Measurements from ENCODE around the gene FOXO6.

The FOXO6 gene

DNA sequence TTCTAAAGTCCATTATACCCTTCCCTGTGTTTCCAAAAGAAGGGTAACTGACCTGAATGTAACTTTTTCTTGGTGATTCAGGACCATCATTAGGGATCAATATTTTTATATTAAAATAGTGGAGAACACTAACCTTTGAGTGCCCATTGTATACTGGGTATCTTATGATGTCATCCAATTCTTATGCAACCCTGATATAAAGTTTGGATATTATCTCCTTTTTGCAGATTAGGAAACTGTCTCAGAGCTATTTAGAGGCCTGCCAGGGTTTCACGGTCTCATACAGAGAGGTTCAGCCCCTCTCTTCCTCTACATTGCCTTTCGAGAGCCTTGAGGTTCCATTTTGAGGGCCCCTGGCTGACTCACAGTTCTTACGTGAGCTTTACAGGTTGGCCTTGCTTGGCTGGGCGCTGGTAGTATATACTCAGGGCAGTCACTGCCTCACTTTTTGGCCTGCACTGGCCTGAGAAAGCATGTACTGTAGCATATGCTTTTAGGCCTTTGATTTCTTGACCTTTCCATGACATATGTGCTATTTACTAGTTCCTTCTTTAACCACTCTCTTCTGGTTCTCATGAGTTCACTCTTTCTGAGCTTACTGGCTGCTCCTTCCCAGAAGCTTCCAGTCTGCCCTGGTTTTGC, 15.7 kb upstream of the FOXO6 start:
- Histone ChIP-seq H3K4me2 (ENCODE audit: low read length) (no peak overlapping the region), H3K4me3 (ENCODE audit: low read length) (no peak overlapping the region), H3K27me3 (ENCODE audit: low read depth, low read length) (no peaks in the 10 kb centered on the region), H3K4me1 (ENCODE audit: low read length) (no peaks in the 10 kb centered on the region), H3K9ac (ENCODE audit: low read length) (no peak overlapping the region), H3K9me3 (ENCODE audit: insufficient read depth, low read length) (no peaks in the 10 kb centered on the region), H2AFZ (ENCODE audit: low read depth, low read length) (no peak overlapping the region), H4K20me1 (ENCODE audit: insufficient read depth, low read length) (no peaks in the 10 kb centered on the region), H3K27ac (ENCODE audit: low read length) (no peak overlapping the region), H3K79me2 (ENCODE audit: low read length) (no peaks in the 10 kb centered on the region), H3K36me3 (replicated peaks; ENCODE audit: low read depth, low read length) (no peaks in the 10 kb centered on the region)
- TF ChIP-seq EZH2phosphoT487 (IDR thresholded peaks at IDR 0.05; ENCODE audit: low read depth) (no peak), CTCF (IDR thresholded peaks at IDR 0.05; ENCODE audit: low read depth, low read length) (no peak)

GRCh38 chr1:41347276-41347675, 14.0 kb upstream of the FOXO6 start:
- Histone ChIP-seq H3K4me2 (ENCODE audit: low read length) (no peak overlapping the region), H3K9me3 (ENCODE audit: insufficient read depth, low read length) (no peaks in the 10 kb centered on the region), H3K4me3 (ENCODE audit: low read length) (no peak overlapping the region), H4K20me1 (ENCODE audit: insufficient read depth, low read length) (no peaks in the 10 kb centered on the region), H3K27ac (ENCODE audit: low read length) (no peak overlapping the region), H3K27me3 (ENCODE audit: low read depth, low read length) (no peaks in the 10 kb centered on the region), H2AFZ (ENCODE audit: low read depth, low read length) (no peak overlapping the region), H3K4me1 (ENCODE audit: low read length) (no peaks in the 10 kb centered on the region), H3K36me3 (replicated peaks; ENCODE audit: low read depth, low read length) (no peaks in the 10 kb centered on the region), H3K9ac (ENCODE audit: low read length) (no peak overlapping the region), H3K79me2 (ENCODE audit: low read length) (no peaks in the 10 kb centered on the region)
- no peak for TF ChIP-seq CTCF (IDR thresholded peaks at IDR 0.05; ENCODE audit: low read depth, low read length)
- no peak for TF ChIP-seq EZH2phosphoT487 (IDR thresholded peaks at IDR 0.05; ENCODE audit: low read depth)

DNA sequence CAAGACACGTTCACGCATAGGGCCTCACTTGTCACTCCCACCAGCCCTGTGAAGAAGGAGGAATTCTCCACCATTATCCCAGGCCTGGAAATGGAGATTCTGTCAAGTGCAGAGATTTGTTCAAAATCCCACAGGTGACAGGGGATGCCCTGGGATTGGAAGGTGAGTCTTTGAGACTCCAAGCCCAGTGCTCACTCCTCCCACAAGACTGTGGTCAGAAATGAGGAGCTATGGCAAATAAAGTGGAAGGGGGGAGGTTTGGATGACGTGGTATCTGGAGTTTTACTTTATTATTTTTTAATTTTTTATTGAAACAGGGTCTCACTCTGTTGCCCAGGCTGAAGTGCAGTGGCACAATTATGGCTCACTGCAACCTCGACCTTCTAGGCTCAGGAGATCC, 12.8 kb upstream of the FOXO6 start:
- H3K79me2 ChIP-seq (ENCODE audit: low read length): no peaks in the 10 kb centered on the region
- no peak overlapping the region for H3K27ac ChIP-seq (ENCODE audit: low read length)
- no peaks in the 10 kb centered on the region for H3K36me3 ChIP-seq (replicated peaks; ENCODE audit: low read depth, low read length)
- H4K20me1 ChIP-seq (ENCODE audit: insufficient read depth, low read length): no peaks in the 10 kb centered on the region
- H3K27me3 ChIP-seq (ENCODE audit: low read depth, low read length): no peaks in the 10 kb centered on the region
- no peak overlapping the region for H2AFZ ChIP-seq (ENCODE audit: low read depth, low read length)
- no peak overlapping the region for H3K4me3 ChIP-seq (ENCODE audit: low read length)
- H3K9me3 ChIP-seq (ENCODE audit: insufficient read depth, low read length): no peaks in the 10 kb centered on the region
- no peak overlapping the region for H3K9ac ChIP-seq (ENCODE audit: low read length)
- no peak overlapping the region for H3K4me2 ChIP-seq (ENCODE audit: low read length)
- H3K4me1 ChIP-seq (ENCODE audit: low read length): no peaks in the 10 kb centered on the region
- TF ChIP-seq EZH2phosphoT487 (IDR thresholded peaks at IDR 0.05; ENCODE audit: low read depth) (no peak), CTCF (IDR thresholded peaks at IDR 0.05; ENCODE audit: low read depth, low read length) (no peak)

GRCh38 chr1:41349361-41350054, 11.7 kb upstream of the FOXO6 start:
- Histone ChIP-seq H4K20me1 (ENCODE audit: insufficient read depth, low read length) (no peaks in the 10 kb centered on the region), H3K4me2 (ENCODE audit: low read length) (no peak overlapping the region), H3K9ac (ENCODE audit: low read length) (no peak overlapping the region), H3K9me3 (ENCODE audit: insufficient read depth, low read length) (no peaks in the 10 kb centered on the region), H2AFZ (ENCODE audit: low read depth, low read length) (no peak overlapping the region), H3K27me3 (ENCODE audit: low read depth, low read length) (no peaks in the 10 kb centered on the region), H3K79me2 (ENCODE audit: low read length) (no peaks in the 10 kb centered on the region), H3K36me3 (replicated peaks; ENCODE audit: low read depth, low read length) (no peaks in the 10 kb centered on the region), H3K4me1 (ENCODE audit: low read length) (no peaks in the 10 kb centered on the region), H3K4me3 (ENCODE audit: low read length) (no peak overlapping the region), H3K27ac (ENCODE audit: low read length) (no peak overlapping the region)
- TF ChIP-seq CTCF (IDR thresholded peaks at IDR 0.05; ENCODE audit: low read depth, low read length): no peak
- TF ChIP-seq EZH2phosphoT487 (IDR thresholded peaks at IDR 0.05; ENCODE audit: low read depth): no peak
